Vagina (tissue), 2 donors: ENCODE data around the gene USP6NL.

Source experiments
- POLR2A ChIP-seq, 2 donors: fragments of 450-650 bp; IDR thresholded peaks; one replicate each; pipeline ENCODE4 v1.6.1; 2017; ENCODE audit warnings: antibody characterized with exemption in 2 of 2, mild to moderate bottlenecking in 2 of 2, moderate library complexity in 2 of 2
- TF ChIP-seq, protein P1 (sequence below), 3 experiments: fragments of 450-650 bp in 2 of 3; fragments of 200-600 bp in 1 of 3; sonication (generic) in 1 of 3; IDR thresholded peaks; one replicate each; pipeline ENCODE4 v1.5.1; 2017 to 2019; ENCODE audit warnings: antibody characterized with exemption in 3 of 3, mild to moderate bottlenecking in 2 of 3, moderate library complexity in 2 of 3

DNA sequence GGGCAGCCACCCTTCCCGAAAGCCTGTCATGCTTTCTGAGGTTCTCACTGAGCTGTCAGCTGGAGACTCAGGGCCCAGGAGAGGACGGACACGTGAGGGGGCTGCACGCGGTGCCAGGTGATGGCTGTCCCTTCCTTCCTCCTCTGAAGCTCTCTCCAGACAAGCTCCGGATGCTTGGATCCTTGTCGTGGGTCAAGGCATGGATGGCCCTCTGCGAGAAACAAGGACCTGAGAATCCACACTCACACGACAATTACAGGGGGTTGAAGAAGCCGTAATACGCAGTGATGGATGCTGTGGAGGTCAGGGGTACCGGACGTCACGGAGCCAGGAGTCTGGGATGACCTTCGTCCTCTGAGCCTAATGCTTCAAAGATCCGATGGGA, 170.3 kb downstream of the USP6NL start:
- TF ChIP-seq, protein P1, sequence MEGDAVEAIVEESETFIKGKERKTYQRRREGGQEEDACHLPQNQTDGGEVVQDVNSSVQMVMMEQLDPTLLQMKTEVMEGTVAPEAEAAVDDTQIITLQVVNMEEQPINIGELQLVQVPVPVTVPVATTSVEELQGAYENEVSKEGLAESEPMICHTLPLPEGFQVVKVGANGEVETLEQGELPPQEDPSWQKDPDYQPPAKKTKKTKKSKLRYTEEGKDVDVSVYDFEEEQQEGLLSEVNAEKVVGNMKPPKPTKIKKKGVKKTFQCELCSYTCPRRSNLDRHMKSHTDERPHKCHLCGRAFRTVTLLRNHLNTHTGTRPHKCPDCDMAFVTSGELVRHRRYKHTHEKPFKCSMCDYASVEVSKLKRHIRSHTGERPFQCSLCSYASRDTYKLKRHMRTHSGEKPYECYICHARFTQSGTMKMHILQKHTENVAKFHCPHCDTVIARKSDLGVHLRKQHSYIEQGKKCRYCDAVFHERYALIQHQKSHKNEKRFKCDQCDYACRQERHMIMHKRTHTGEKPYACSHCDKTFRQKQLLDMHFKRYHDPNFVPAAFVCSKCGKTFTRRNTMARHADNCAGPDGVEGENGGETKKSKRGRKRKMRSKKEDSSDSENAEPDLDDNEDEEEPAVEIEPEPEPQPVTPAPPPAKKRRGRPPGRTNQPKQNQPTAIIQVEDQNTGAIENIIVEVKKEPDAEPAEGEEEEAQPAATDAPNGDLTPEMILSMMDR (IDR thresholded peaks at IDR 0.05) = no peak
- no peak for TF ChIP-seq POLR2A (IDR thresholded peaks at IDR 0.05)
